Transverse colon (tissue), 4 donors: ENCODE data around the gene C2orf81. TPM values are rescaled to one million over a fixed set of nuclear protein-coding genes. Genes with fewer than 3 reads are reported as not detected.
"Not testable (repeated sequence)": the region's sequence is repeated elsewhere in the genome, so short reads cannot be mapped to it uniquely, and the experiment has no call there.

Experiments
- DNase-seq: peaks from one replicate; pipeline ENCODE4 v3.0.0-alpha.2; 2019
- H3K27ac ChIP-seq, 4 donors: fragments of 200-600 bp; sonication (generic); 2 replicates each; pipeline ENCODE4 v1.5.1; 2016 to 2018; ENCODE audit warnings: inconsistent platforms in 4 of 4
- H3K27me3 ChIP-seq: fragments of 200-600 bp; sonication (generic); 2 replicates; pipeline ENCODE4 v1.5.1; 2017; ENCODE audit warnings: inconsistent platforms
- H3K36me3 ChIP-seq, 4 donors: fragments of 200-600 bp; sonication (generic); 2 replicates each; pipeline ENCODE4 v1.5.1; 2017 to 2019; ENCODE audit warnings: inconsistent platforms in 4 of 4
- H3K4me1 ChIP-seq, 4 donors: fragments of 200-600 bp; sonication (generic); 2 replicates each; pipeline ENCODE4 v1.5.1; 2017 to 2020; ENCODE audit warnings: inconsistent platforms in 4 of 4
- H3K4me3 ChIP-seq, 4 donors: fragments of 200-600 bp; sonication (generic); 1 replicate in 1 of 4; 2 replicates in 3 of 4; pipeline versions ENCODE4 v1.5.1 to v1.6.1; 2017 to 2019; ENCODE audit warnings: inconsistent platforms in 4 of 4
- H3K9me3 ChIP-seq, 2 donors: fragments of 200-600 bp; sonication (generic); 2 replicates each; pipeline ENCODE4 v1.5.1; 2017 to 2019; ENCODE audit warnings: inconsistent platforms in 2 of 2
- EP300 ChIP-seq: sonication (generic); formaldehyde crosslinking; IDR thresholded peaks from one replicate; pipeline ENCODE4 v1.6.1; 2017; ENCODE audit warnings: antibody characterized with exemption, low read depth
- POLR2A ChIP-seq: fragments of 450-650 bp; IDR thresholded peaks from one replicate; pipeline ENCODE4 v1.6.1; 2016; ENCODE audit warnings: antibody characterized with exemption, mild to moderate bottlenecking, moderate library complexity
- POLR2AphosphoS5 ChIP-seq, 3 donors: sonication (generic); formaldehyde crosslinking; IDR thresholded peaks; one replicate each; pipeline ENCODE4 v1.6.1; 2016; ENCODE audit warnings: antibody characterized with exemption in 3 of 3
- WGBS, 2 donors: methylation state at CpG; one replicate each; pipeline ENCODE4 v1.1.5; 2018; ENCODE audit warnings: low coverage in 1 of 2; 5-methylcytosine and 5-hydroxymethylcytosine counted together
- in situ Hi-C, 4 donors: fragments of 200-750 bp; cut with MboI; loops; one replicate each; pipeline versions ENCODE4 v1.15.0 to v1.15.1; 2017; ENCODE audit warnings: low sequenced_read_pairs in 3 of 4, low pct_ligation_motif_present in 1 of 4, low pct_unique_long_range_greater_than_20kb in 1 of 4
- intact Hi-C: fragments of 100-400 bp; cut with DNase I; formaldehyde crosslinking; loops from one replicate; pipeline ENCODE4 v1.15.1; 2023; ENCODE audit warnings: low total_unique reads
- total RNA-seq, 4 donors: library from RNA; depleted of rRNA; stranded (reverse); fragments of >200 nt; gene quantifications; one replicate each; pipeline ENCODE4 v1.1.0, GENCODE V29; 2016
- TF ChIP-seq, protein P1 (sequence below), 5 experiments: fragments of 200-600 bp in 3 of 5; fragments of 450-650 bp in 2 of 5; sonication (generic) in 3 of 5; IDR thresholded peaks; 1 replicate in 2 of 5; 2 replicates in 3 of 5; pipeline ENCODE4 v1.5.1; 2016 to 2017; ENCODE audit warnings: antibody characterized with exemption in 5 of 5, inconsistent platforms in 3 of 5, mild to moderate bottlenecking in 2 of 5, moderate library complexity in 1 of 5

Gene C2orf81
- total RNA-seq, 4 donors from 2014 or later, result 0.82 to 1.3 TPM; not detected in 2

DNA sequence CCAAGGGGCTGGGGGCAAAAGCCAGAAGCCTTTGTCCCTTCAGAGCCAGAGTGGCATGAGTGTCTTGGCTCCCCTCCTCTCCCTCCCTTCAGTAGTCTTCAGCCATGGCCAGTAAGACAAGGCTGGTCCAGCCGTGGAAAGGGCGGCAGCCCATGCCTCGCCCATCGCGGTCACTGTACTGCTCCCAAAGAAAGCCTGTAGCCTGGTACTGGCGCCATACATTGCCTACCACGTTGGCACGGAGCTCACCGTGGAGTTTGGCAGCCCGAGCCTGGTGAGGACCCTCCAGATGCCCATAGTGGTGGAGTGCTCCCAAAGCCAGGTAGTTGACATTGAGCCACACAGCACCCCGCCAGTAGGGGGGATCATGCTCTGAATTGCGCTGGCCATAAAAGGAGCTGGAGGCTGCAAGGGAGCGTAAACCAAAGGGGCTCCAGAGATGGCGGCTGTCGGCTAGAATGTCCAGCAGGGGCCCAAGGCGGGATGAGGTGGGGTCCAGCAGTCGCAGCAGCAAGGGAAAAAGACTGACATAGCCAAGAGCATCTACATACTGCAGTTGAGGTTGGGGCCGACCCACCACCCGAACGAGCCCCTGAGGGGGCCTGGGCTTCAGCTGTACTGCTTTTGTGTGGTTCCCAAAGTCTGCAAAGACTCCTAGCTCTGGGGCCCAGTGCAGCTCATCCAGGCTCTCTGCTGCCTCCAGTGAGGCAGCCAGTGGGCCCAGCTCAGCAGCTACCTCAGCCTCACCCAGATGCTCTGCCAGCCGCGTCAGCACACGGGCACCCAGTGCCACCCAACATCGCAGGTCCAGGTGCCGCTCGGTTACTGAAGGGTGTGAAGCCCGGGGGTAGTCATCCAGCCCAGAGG is 40.0 kb upstream of the C2orf81 start:
- TF ChIP-seq EP300 (no peak), POLR2A (no peak), POLR2AphosphoS5 (IDR thresholded peaks at IDR 0.05) (no peak)
- TF ChIP-seq, protein P1, sequence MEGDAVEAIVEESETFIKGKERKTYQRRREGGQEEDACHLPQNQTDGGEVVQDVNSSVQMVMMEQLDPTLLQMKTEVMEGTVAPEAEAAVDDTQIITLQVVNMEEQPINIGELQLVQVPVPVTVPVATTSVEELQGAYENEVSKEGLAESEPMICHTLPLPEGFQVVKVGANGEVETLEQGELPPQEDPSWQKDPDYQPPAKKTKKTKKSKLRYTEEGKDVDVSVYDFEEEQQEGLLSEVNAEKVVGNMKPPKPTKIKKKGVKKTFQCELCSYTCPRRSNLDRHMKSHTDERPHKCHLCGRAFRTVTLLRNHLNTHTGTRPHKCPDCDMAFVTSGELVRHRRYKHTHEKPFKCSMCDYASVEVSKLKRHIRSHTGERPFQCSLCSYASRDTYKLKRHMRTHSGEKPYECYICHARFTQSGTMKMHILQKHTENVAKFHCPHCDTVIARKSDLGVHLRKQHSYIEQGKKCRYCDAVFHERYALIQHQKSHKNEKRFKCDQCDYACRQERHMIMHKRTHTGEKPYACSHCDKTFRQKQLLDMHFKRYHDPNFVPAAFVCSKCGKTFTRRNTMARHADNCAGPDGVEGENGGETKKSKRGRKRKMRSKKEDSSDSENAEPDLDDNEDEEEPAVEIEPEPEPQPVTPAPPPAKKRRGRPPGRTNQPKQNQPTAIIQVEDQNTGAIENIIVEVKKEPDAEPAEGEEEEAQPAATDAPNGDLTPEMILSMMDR (IDR thresholded peaks at IDR 0.05), result no peak
- Histone ChIP-seq H3K4me3 (no peak overlapping the region), H3K36me3 (no peaks in the 10 kb centered on the region), H3K4me1 (peaks cover 21 to 36% (median 30%) of the 10 kb centered on the region in 4 donors), H3K27ac (no peak overlapping the region), H3K27me3 (no peaks in the 10 kb centered on the region), H3K9me3 (no peaks in the 10 kb centered on the region)
- WGBS, 2 donors, result 89 to 100% methylated on average over 8 to 24 of the region's 27 CpGs
- DNase-seq, result no peak
- intact Hi-C loops (no loop called here), in situ Hi-C loops (no loop called here)

DNA sequence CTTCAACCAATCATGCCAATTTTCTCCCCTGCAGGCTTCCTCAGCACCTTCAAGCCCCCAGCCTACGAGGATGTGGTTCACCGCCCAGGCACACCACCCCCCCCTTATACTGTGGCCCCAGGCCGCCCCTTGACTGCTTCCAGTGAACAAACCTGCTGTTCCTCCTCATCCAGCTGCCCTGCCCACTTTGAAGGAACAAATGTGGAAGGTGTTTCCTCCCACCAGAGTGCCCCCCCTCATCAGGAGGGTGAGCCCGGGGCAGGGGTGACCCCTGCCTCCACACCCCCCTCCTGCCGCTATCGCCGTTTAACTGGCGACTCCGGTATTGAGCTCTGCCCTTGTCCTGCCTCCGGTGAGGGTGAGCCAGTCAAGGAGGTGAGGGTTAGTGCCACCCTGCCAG is 38.8 kb upstream of the C2orf81 start:
- in situ Hi-C loops, H3K36me3 ChIP-seq, H3K9me3 ChIP-seq, H3K27ac ChIP-seq, H3K4me3 ChIP-seq, DNase-seq, H3K27me3 ChIP-seq, intact Hi-C loops: not testable (repeated sequence)
- WGBS, 2 donors, result 72% methylated on average over 10 of the region's 10 CpGs; no CpG with 5 or more reads in 1 of the 2 donors
- peaks cover 30 to 42% (median 35%) of the 10 kb centered on the region in 4 donors for H3K4me1 ChIP-seq

DNA sequence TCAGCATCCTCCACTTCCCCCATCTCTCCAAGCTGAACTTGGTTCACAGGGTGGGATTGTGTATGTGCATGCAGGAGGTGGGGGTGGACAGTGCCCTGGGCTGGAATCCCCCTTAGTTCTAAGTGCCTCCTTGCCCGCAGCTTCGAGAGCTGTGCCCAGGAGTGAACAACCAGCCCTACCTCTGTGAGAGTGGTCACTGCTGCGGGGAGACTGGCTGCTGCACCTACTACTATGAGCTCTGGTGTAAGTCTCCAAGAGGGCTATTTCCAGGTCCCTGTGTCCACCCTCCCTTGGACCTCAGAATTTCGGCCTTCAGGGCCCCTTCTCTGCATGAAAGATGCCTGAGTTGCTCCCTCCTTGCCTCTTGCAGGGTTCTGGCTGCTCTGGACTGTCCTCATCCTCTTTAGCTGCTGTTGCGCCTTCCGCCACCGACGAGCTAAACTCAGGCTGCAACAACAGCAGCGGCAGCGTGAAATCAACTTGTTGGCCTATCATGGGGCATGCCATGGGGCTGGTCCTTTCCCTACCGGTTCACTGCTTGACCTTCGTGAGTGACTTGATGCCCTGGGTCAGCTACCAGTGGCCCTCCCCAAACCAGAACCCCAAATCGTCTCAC is 38.2 kb upstream of the C2orf81 start:
- in situ Hi-C loops, H3K27ac ChIP-seq, H3K4me3 ChIP-seq, H3K27me3 ChIP-seq, H3K36me3 ChIP-seq, H3K9me3 ChIP-seq, intact Hi-C loops, DNase-seq: not testable (repeated sequence)
- peaks cover 29 to 42% (median 35%) of the 10 kb centered on the region in 4 donors for H3K4me1 ChIP-seq
- 72 to 92% methylated on average over 5 to 13 of the region's 13 CpGs for WGBS, 2 donors

DNA sequence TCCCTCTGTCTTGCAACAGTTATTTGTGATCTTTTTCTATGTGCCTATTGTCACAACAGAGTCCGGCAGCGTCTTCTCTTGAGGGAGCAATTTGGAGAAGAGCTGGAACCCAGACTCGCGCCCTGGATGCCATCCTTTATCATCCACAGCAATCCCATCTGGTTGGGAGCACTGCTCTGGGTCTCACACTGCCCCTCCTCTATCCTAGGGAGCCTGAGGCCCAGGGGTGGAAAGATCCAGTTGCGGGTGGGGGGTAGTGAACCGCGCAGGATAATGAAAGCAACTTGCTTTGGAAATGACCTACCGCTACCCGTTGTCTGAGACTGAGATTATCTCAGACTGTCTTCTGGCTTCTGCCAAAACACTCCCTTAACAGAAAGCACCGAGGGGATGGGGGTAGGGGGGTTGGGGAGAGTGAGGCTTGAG is 37.5 kb upstream of the C2orf81 start:
- Histone ChIP-seq H3K27ac (peak overlapping the region; percentile 84 to 99 (median 92)), H3K9me3 (no peaks in the 10 kb centered on the region), H3K27me3 (no peaks in the 10 kb centered on the region), H3K4me3 (peak overlapping the region; percentile 58 to 77 (median 62)), H3K36me3 (no peaks in the 10 kb centered on the region), H3K4me1 (peaks cover 22 to 35% (median 29%) of the 10 kb centered on the region in 4 donors)
- in situ Hi-C loops, result no loop called here
- no peak for DNase-seq
- 1% methylated on average over 10 of the region's 10 CpGs; no CpG with 5 or more reads in 1 of the 2 donors for WGBS, 2 donors
- intact Hi-C loops, result no loop called here
- TF ChIP-seq EP300, result no peak
- no peak for TF ChIP-seq POLR2A
- no peak for TF ChIP-seq POLR2AphosphoS5 (IDR thresholded peaks at IDR 0.05)
- TF ChIP-seq, protein P1 (IDR thresholded peaks at IDR 0.05), result no peak

DNA sequence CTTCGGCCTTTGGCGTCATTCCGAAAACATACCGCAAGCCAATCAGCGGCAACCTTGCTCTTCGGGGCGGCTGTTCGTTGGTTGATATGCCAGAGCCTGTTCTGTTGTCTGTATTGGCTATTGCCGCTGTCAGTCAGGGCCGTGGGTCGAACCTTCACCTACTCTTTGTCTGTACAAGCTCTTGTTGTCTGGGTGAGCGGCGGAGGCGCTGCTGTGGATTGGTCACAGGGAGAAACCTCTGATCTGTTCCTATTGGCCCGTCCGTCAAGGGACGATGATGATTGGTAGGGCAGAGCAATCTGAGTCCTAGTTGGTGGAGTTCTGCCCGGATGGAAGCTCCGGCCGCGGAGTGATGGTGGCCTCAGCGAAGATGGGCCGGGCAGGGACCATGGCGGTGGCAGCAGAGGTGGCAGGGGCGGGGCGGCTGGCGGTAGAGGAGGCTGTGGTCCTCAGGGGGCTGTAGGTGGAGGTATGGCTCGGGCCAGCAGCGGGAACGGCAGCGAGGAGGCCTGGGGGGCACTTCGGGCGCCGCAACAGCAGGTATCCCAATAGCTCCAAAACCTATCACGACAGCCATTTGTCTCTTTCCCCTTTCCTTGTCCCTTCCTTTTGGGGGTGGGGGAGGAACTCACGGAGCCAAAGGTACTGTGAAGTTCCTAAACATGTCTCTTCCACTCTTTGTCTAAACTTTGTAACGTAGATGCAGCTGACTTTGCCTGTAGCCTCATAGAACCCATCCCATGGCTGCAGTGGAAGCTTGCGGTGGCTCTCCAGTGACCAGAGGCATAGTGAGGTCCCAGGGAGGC is 36.9 kb upstream of the C2orf81 start, which contains the start of gene WBP1:
WBP1 (plus strand) TSS at position 307 of the 806 bp plus-strand sequence; CDS start at position 472, 165 bp downstream.
- Histone ChIP-seq H3K4me3 (peak within 1 kb of the TSS; percentile 58 to 77 (median 66)), H3K9me3 (no peaks in the 10 kb centered on the region), H3K4me1 (peaks cover 21 to 32% (median 27%) of the 10 kb centered on the region in 4 donors), H3K27me3 (no peaks in the 10 kb centered on the region), H3K36me3 (no peaks in the 10 kb centered on the region), H3K27ac (peak within 1 kb of the TSS; percentile 96 to 99 (median 98))
- intact Hi-C loops (no loop called here), in situ Hi-C loops (no loop called here)
- DNase-seq, result peak; percentile 100
- 1% methylated on average over 38 of the region's 38 CpGs; no CpG with 5 or more reads in 1 of the 2 donors for WGBS, 2 donors
- TF ChIP-seq POLR2AphosphoS5 (IDR thresholded peaks at IDR 0.05) (peak in 2 of 3 donors; percentile 62 to 89), EP300 (no peak), POLR2A (peak; percentile 83)
- TF ChIP-seq, protein P1 (IDR thresholded peaks at IDR 0.05), result no peak
